Measurements from ENCODE around the gene POLD1. TPM values are rescaled to one million over a fixed set of nuclear protein-coding genes. Genes with fewer than 3 reads are reported as not detected.

The POLD1 gene
- total RNA-seq, 1 donor from 2014 or later = 151 TPM

DNA sequence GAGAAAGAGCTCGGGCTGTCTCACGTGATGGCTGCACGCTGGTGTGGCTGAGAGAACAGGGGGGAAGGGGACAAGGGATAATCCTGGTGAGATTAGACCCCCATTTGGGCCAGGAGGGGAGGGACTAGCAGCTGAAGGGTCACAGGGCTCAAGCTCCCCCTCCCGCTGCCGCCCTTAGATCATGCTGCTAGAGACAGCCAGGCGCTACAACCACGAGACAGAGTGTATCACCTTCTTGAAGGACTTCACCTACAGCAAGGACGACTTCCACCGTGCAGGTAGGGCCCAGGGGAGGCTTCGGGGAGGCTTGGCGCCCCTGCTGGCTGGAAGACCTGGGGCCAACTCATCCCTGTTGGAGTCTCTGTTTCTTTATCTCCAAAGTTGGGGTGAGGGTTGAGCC is 4.5 kb upstream of the POLD1 start:
- TF ChIP-seq, protein P1, sequence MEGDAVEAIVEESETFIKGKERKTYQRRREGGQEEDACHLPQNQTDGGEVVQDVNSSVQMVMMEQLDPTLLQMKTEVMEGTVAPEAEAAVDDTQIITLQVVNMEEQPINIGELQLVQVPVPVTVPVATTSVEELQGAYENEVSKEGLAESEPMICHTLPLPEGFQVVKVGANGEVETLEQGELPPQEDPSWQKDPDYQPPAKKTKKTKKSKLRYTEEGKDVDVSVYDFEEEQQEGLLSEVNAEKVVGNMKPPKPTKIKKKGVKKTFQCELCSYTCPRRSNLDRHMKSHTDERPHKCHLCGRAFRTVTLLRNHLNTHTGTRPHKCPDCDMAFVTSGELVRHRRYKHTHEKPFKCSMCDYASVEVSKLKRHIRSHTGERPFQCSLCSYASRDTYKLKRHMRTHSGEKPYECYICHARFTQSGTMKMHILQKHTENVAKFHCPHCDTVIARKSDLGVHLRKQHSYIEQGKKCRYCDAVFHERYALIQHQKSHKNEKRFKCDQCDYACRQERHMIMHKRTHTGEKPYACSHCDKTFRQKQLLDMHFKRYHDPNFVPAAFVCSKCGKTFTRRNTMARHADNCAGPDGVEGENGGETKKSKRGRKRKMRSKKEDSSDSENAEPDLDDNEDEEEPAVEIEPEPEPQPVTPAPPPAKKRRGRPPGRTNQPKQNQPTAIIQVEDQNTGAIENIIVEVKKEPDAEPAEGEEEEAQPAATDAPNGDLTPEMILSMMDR (conservative IDR thresholded peaks at IDR 0.05) = no peak
- peaks cover 3% of the 10 kb centered on the region for H3K36me3 Mint-ChIP-seq (ENCODE audit: low read depth)
- peak overlapping the region; percentile 54 for H3K4me3 Mint-ChIP-seq
- H3K27me3 Mint-ChIP-seq (ENCODE audit: low read depth) = peaks cover 6% of the 10 kb centered on the region
- H3K4me1 Mint-ChIP-seq = peaks cover 21% of the 10 kb centered on the region
- no peaks in the 10 kb centered on the region for H3K9me3 Mint-ChIP-seq
- DNase-seq (ENCODE audit: low read depth, low spot score) = no peak
- no peak overlapping the region for H3K27ac Mint-ChIP-seq (ENCODE audit: unreplicated experiment)

DNA sequence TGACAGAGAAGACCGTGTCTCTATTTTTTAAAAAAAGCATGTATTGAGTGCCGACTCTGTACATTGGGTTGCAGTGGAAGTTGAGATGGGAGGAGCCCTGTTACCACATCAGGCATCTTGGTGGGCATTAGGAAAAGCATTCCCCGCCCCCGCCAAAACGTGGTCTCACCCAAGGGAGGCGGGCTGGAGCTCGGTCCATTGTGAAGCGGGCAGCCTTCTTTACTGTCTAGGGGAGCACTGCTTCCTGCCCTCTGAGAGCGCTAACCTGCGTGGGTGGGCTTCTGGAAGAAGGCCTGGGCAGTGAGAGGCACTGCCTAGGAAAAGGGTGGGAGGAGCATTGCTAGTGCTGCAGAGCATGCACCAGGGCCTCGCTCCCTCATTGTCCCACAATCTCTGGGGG is 4.0 kb upstream of the POLD1 start:
- H3K27ac Mint-ChIP-seq (ENCODE audit: unreplicated experiment) = no peak overlapping the region
- peak overlapping the region; percentile 46 for H3K4me3 Mint-ChIP-seq
- peaks cover 6% of the 10 kb centered on the region for H3K27me3 Mint-ChIP-seq (ENCODE audit: low read depth)
- peaks cover 26% of the 10 kb centered on the region for H3K4me1 Mint-ChIP-seq
- TF ChIP-seq, protein P1 (conservative IDR thresholded peaks at IDR 0.05) = no peak
- H3K36me3 Mint-ChIP-seq (ENCODE audit: low read depth) = peaks cover 3% of the 10 kb centered on the region
- no peak for DNase-seq (ENCODE audit: low read depth, low spot score)
- H3K9me3 Mint-ChIP-seq = no peaks in the 10 kb centered on the region

DNA sequence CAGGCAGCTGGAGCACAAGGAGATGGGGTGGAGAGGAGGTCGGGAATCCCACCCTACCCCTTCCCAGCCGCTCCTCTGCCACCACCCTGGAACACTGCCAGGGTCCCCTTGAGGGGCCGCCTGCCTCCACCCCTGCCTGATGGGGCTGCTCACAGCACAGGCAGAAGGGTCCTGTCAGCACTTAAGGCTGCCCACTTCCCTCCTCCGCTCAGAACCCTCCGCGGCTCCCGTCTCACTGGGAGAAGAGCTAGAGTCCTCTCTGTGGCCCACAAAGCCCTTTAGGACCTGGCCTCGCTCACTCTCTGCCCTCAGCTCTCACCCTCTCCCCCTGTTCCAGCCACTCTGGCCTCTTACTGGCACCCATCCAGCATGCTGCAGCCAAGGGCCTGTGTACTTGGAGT is 3.4 kb upstream of the POLD1 start:
- H3K4me3 Mint-ChIP-seq = peak overlapping the region; percentile 73
- H3K9me3 Mint-ChIP-seq = no peaks in the 10 kb centered on the region
- DNase-seq (ENCODE audit: low read depth, low spot score) = no peak
- H3K4me1 Mint-ChIP-seq = peaks cover 30% of the 10 kb centered on the region
- peak overlapping the region; percentile 57 for H3K27ac Mint-ChIP-seq (ENCODE audit: unreplicated experiment)
- TF ChIP-seq, protein P1 (conservative IDR thresholded peaks at IDR 0.05) = no peak
- peaks cover 6% of the 10 kb centered on the region for H3K27me3 Mint-ChIP-seq (ENCODE audit: low read depth)
- H3K36me3 Mint-ChIP-seq (ENCODE audit: low read depth) = peaks cover 3% of the 10 kb centered on the region

DNA sequence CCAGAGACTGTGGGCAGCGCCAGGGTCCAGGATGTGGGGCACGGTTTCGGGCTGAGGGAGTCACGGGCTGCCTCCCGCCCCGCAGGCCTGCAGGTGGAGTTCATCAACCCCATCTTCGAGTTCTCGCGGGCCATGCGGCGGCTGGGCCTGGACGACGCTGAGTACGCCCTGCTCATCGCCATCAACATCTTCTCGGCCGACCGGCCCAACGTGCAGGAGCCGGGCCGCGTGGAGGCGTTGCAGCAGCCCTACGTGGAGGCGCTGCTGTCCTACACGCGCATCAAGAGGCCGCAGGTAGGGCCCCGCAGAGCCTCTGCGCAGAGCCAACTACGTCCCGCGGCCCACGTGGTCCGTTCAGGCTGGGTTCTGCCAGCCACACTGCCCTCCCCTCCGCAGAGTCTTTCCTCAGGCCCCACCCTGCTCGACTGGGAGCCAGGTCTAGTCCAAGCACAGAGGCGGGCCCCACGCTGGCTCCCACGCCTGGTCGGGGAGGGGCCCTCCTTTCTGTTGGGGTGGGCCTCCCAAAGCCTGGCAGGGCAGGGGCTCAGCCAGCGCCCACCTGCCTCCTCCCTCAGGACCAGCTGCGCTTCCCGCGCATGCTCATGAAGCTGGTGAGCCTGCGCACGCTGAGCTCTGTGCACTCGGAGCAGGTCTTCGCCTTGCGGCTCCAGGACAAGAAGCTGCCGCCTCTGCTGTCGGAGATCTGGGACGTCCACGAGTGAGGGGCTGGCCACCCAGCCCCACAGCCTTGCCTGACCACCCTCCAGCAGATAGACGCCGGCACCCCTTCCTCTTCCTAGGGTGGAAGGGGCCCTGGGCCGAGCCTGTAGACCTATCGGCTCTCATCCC is 2.0 kb upstream of the POLD1 start:
- no peak overlapping the region for H3K27ac Mint-ChIP-seq (ENCODE audit: unreplicated experiment)
- no peak for DNase-seq (ENCODE audit: low read depth, low spot score)
- H3K9me3 Mint-ChIP-seq = no peaks in the 10 kb centered on the region
- peak overlapping the region; percentile 99 for H3K4me3 Mint-ChIP-seq
- TF ChIP-seq, protein P1 (conservative IDR thresholded peaks at IDR 0.05) = no peak
- H3K4me1 Mint-ChIP-seq = peaks cover 27% of the 10 kb centered on the region
- H3K27me3 Mint-ChIP-seq (ENCODE audit: low read depth) = peaks cover 6% of the 10 kb centered on the region
- H3K36me3 Mint-ChIP-seq (ENCODE audit: low read depth) = peaks cover 3% of the 10 kb centered on the region

DNA sequence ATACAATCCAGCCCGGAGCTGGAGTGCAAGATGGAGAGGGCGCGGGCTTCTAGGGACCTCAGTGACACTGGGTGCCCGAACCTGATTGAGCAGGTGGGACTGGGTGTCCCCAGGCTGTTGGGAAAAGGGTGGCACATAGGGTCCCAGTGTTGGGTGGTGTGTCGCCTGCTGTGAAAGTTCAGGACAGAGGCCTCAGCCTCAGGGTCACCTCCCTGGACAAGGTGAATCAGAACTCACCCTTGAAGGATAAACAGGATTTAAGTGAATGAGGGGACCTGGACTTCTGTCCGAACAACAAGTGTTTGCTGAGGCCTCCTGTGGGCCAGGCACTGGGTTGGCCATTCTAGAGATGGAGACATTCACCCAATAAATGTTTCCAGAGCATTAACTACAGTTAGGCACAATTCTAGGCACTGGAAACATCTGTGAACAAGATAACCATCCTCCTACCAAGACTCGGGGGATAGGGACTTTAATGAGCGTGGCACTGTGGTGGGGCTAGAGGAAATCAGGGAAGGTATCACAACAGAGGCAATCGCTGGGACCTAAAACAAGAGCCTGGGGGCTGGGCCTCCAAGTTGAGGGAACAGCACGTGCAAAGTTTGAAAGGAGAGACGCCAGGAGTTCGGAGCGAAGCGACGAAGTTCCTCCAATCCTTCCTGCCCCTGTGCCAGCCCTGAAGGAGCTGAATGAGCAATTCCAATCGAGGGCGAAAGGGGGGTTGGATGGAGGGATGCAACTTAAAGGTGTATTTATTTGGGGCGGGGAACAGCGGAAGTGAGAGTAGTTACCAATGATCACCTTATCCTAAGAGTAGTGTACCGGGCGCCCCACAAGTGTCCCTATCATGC is 921 bp upstream of the POLD1 start:
- Mint-ChIP-seq H3K36me3 (ENCODE audit: low read depth) (peaks cover 9% of the 10 kb centered on the region), H3K4me3 (peak overlapping the region; percentile 99), H3K27me3 (ENCODE audit: low read depth) (peaks cover 6% of the 10 kb centered on the region), H3K9me3 (no peaks in the 10 kb centered on the region), H3K4me1 (peaks cover 32% of the 10 kb centered on the region), H3K27ac (ENCODE audit: unreplicated experiment) (peak overlapping the region; percentile 90)
- TF ChIP-seq, protein P1 (conservative IDR thresholded peaks at IDR 0.05) = no peak
- no peak for DNase-seq (ENCODE audit: low read depth, low spot score)

All from neural crest cell (in vitro differentiated cells).